GM10266 (cell line): ENCODE data around the gene DLK1.

ENCODE experiments used
- DNase-seq: peaks from one replicate; pipeline ENCODE4 v3.0.0; 2012; ENCODE audit errors: extremely low spot score
- TF ChIP-seq, protein P1 (sequence below): IDR thresholded peaks from 2 replicates; pipeline ENCODE4 v1.5.1; 2012; ENCODE audit warnings: mild to moderate bottlenecking, low read depth; ENCODE audit not compliant: control insufficient read depth, insufficient read depth; ENCODE audit errors: missing control alignments

Gene DLK1

DNA sequence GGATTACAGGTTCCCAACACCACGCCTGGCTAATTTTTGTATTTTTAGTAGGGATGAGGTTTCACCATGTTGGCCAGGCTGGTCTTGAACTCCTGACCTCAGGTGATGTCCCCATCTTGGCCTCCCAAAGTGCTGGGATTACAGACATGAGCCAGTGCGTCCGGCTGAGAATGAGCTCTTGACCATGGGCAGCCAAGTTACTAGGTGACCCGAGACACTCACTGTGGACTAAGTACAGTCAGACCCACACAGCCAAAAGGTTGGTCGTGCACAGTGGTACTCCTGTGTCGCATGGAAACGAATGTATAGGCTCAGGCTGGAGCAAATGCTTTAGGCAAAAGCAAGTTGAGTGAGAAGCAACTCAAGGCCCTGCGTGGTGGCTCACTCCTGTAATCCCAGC is 21.0 kb downstream of the DLK1 start:
- DNase-seq: no peak
- TF ChIP-seq, protein P1, sequence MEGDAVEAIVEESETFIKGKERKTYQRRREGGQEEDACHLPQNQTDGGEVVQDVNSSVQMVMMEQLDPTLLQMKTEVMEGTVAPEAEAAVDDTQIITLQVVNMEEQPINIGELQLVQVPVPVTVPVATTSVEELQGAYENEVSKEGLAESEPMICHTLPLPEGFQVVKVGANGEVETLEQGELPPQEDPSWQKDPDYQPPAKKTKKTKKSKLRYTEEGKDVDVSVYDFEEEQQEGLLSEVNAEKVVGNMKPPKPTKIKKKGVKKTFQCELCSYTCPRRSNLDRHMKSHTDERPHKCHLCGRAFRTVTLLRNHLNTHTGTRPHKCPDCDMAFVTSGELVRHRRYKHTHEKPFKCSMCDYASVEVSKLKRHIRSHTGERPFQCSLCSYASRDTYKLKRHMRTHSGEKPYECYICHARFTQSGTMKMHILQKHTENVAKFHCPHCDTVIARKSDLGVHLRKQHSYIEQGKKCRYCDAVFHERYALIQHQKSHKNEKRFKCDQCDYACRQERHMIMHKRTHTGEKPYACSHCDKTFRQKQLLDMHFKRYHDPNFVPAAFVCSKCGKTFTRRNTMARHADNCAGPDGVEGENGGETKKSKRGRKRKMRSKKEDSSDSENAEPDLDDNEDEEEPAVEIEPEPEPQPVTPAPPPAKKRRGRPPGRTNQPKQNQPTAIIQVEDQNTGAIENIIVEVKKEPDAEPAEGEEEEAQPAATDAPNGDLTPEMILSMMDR: no peak

DNA sequence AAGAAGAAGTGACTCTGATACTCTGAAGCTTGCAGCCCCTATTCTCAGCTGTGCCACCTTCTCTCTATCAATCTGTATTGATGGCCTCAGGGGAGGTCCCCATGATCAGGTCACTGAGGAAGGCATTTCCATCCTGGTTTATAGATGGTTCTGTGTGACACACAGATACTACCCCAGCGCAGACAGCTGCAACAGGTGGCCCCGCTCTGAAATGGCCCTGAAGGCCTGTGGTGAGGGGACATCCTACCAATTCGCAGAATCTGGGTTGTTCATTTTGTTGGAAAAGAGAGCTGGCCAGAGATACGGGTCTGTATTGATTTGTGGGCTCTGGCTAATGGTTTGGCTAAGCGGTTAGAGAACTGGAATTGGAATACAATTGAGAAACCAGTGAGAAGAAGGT is 21.7 kb downstream of the DLK1 start:
- TF ChIP-seq, protein P1: no peak
- no peak for DNase-seq

DNA sequence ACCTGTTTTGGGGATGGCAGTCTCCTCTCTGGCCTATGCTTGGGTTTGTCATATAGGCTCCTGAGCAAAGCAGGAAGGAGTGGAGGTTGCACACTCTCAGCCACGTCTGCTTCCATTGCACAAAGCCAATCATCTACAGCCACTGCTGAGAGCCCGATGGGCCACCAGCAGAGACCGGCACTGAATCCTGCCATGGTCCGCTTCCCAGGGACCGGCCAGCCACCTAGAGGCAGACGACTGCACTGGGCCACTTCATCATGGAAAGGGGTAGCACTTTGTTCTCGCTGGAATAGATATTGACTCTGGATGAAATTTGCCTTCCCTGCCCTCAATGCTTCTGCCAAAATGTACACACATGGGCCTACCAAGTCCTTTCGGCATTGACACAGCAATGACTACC is 22.3 kb downstream of the DLK1 start:
- TF ChIP-seq, protein P1: no peak
- no peak for DNase-seq

DNA sequence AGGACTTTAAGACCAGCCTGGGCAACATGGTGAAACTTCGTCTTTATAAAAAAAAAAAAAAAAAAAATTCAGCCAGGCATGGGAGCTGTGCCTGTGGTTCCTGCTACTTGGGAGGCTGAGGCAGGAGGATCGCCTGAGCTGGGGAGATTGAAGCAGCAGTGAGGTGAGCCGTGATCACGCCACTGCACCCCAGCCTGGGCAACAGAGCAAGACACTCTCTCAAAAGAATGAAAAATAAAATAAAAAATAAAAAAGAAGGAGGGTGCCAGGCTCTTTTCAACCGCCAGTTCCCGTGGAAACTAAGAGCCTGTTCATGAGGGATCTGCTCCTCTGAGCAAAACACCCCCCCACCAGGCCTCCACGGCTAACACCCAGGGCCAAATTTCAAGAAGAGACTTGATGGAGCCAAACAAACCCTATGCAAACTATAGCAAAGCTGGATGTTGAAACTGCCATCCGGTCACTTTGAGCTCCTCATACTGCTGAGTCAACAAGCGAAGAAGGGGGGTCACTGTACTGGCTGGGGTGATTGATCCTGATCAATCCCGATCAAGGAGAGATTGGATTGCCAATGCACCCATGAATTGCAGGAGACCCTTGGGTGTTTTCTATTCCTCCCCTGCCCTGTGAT is 23.4 kb downstream of the DLK1 start:
- TF ChIP-seq, protein P1: no peak
- DNase-seq: no peak

DNA sequence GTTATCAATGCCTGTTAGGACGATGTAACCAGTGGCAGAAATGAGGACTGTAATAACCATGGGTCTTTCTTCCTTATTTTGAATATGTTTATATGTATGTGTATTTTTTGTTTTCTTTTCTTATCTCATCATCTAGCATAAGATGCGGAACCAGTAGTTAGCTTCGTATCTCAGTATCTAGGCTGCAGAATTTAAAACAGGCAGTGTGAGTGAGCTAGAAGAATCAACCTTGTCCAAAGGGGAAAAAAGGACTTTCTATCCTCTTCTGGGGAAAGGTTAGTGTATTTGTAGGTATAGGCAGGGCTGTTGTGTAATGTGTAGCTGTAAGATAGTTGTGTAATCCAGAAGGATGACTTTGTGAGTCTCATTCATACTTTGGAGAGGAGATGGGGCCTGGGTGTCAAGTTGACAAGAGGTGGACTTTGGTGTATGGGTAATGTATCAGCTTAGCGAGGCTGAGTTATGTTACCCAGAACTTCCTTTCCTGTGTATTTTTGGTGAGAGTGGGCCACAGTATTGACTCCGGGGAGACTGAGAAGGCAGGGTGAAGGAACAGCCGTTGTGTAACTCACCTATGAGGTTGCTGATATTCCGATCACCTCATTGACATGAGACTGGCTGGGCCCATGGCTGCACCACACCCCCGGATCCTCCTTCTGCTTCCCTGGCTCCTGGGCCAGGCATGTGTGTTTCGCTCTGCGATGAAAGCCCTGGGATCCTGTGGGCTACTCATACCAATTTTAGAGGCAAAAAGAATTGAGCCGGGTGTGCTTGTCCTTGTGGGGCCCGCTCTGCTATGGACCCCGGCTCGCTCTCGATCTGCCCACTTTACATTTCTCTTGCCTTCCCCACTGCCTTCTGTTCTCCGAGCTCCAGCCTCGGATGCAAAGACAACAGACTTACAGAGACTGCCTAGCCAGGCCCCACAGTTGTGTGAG is 24.3 kb downstream of the DLK1 start:
- no peak for DNase-seq
- TF ChIP-seq, protein P1: no peak

DNA sequence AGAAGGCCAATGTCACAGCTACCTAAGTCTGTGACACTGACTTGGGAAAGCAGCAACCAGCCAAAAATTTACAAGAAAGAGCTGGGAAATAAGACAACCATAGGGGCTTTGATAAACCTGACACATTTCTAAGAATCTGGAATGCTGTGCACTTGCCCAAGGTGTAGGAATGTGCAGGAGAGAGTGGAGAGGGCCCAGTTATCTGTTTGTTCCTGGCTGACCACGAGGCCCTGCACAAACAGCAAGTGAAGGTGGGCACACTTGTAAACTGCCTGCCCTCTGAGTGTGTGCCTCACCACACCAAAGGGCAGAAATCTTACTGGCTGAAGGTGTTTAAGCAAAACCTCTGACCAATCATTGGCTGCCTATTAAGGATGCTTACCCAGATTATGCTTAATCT is 27.3 kb downstream of the DLK1 start:
- TF ChIP-seq, protein P1: no peak
- no peak for DNase-seq

DNA sequence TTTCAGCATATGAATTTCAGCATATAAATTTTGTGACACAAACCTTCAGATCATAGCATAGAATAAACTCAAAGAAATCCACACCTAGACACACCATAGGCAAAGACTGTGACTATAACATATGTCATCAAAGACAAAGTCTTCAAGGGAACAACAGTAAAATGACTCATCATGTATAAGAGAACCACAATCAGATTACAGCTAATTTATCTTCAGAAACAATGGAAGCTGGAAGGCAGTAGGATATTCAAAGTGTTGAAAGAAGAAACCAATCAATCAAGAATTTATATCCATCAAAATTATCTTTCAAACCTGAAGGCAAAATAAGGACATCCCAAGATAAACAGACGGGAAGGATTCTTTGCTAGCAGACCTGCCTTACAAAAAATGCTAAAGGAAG is 29.0 kb downstream of the DLK1 start:
- TF ChIP-seq, protein P1: no peak
- DNase-seq: no peak
